Transverse colon (tissue), 4 donors: ENCODE measurements around the gene PSAP. TPM values are rescaled to one million over a fixed set of nuclear protein-coding genes. Genes with fewer than 3 reads are reported as not detected.

ENCODE experiments used
- DNase-seq: peaks from one replicate; pipeline ENCODE4 v3.0.0-alpha.2; 2019
- H3K27ac ChIP-seq, 4 donors: fragments of 200-600 bp; sonication (generic); 2 replicates each; pipeline ENCODE4 v1.5.1; 2016 to 2018; ENCODE audit warnings: inconsistent platforms in 4 of 4
- H3K27me3 ChIP-seq: fragments of 200-600 bp; sonication (generic); 2 replicates; pipeline ENCODE4 v1.5.1; 2017; ENCODE audit warnings: inconsistent platforms
- H3K36me3 ChIP-seq, 4 donors: fragments of 200-600 bp; sonication (generic); 2 replicates each; pipeline ENCODE4 v1.5.1; 2017 to 2019; ENCODE audit warnings: inconsistent platforms in 4 of 4
- H3K4me1 ChIP-seq, 4 donors: fragments of 200-600 bp; sonication (generic); 2 replicates each; pipeline ENCODE4 v1.5.1; 2017 to 2020; ENCODE audit warnings: inconsistent platforms in 4 of 4
- H3K4me3 ChIP-seq, 4 donors: fragments of 200-600 bp; sonication (generic); 1 replicate in 1 of 4; 2 replicates in 3 of 4; pipeline versions ENCODE4 v1.5.1 to v1.6.1; 2017 to 2019; ENCODE audit warnings: inconsistent platforms in 4 of 4
- H3K9me3 ChIP-seq, 2 donors: fragments of 200-600 bp; sonication (generic); 2 replicates each; pipeline ENCODE4 v1.5.1; 2017 to 2019; ENCODE audit warnings: inconsistent platforms in 2 of 2
- EP300 ChIP-seq: sonication (generic); formaldehyde crosslinking; IDR thresholded peaks from one replicate; pipeline ENCODE4 v1.6.1; 2017; ENCODE audit warnings: antibody characterized with exemption, low read depth
- POLR2A ChIP-seq: fragments of 450-650 bp; IDR thresholded peaks from one replicate; pipeline ENCODE4 v1.6.1; 2016; ENCODE audit warnings: antibody characterized with exemption, mild to moderate bottlenecking, moderate library complexity
- POLR2AphosphoS5 ChIP-seq, 3 donors: sonication (generic); formaldehyde crosslinking; IDR thresholded peaks; one replicate each; pipeline ENCODE4 v1.6.1; 2016; ENCODE audit warnings: antibody characterized with exemption in 3 of 3
- WGBS, 2 donors: methylation state at CpG; one replicate each; pipeline ENCODE4 v1.1.5; 2018; ENCODE audit warnings: low coverage in 1 of 2; 5-methylcytosine and 5-hydroxymethylcytosine counted together
- in situ Hi-C, 4 donors: fragments of 200-750 bp; cut with MboI; loops; one replicate each; pipeline versions ENCODE4 v1.15.0 to v1.15.1; 2017; ENCODE audit warnings: low sequenced_read_pairs in 3 of 4, low pct_ligation_motif_present in 1 of 4, low pct_unique_long_range_greater_than_20kb in 1 of 4
- intact Hi-C: fragments of 100-400 bp; cut with DNase I; formaldehyde crosslinking; loops from one replicate; pipeline ENCODE4 v1.15.1; 2023; ENCODE audit warnings: low total_unique reads
- total RNA-seq, 4 donors: library from RNA; depleted of rRNA; stranded (reverse); fragments of >200 nt; gene quantifications; one replicate each; pipeline ENCODE4 v1.1.0, GENCODE V29; 2016
- TF ChIP-seq, protein P1 (sequence below), 5 experiments: fragments of 200-600 bp in 3 of 5; fragments of 450-650 bp in 2 of 5; sonication (generic) in 3 of 5; IDR thresholded peaks; 1 replicate in 2 of 5; 2 replicates in 3 of 5; pipeline ENCODE4 v1.5.1; 2016 to 2017; ENCODE audit warnings: antibody characterized with exemption in 5 of 5, inconsistent platforms in 3 of 5, mild to moderate bottlenecking in 2 of 5, moderate library complexity in 1 of 5

PSAP gene
- total RNA-seq, 4 donors from 2014 or later = 383 to 667 (median 478) TPM

DNA sequence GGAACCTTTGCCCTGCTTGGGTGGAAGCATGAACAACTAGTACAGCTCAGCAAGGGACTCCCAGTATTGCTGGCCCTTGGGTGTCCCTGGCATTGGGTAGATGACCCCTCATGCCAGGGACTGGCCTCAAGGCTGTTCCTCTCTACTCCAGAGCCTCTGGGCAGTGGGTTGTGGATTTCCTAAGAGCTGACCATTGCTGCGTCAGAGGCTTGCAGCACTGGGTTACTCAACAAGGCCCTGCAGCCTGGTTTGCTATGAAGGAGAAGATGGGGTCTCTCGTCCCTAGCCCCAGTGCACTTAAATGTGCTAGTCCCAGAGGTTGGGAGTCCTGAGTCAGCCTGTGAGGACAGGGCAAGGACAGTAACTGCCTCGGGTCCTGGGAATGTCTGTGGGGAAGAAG lies 80.3 kb downstream of the PSAP start:
- Histone ChIP-seq H3K36me3 (no peaks in the 10 kb centered on the region), H3K4me3 (peak overlapping the region in 2 of 4 donors; percentile 58 to 86), H3K4me1 (peaks cover 62 to 87% (median 74%) of the 10 kb centered on the region in 4 donors), H3K27ac (peak overlapping the region; percentile 91 to 98 (median 94)), H3K9me3 (no peaks in the 10 kb centered on the region), H3K27me3 (no peaks in the 10 kb centered on the region)
- WGBS, 2 donors = 75% methylated on average over 3 of the region's 3 CpGs; no CpG with 5 or more reads in 1 of the 2 donors
- in situ Hi-C loops (loop anchor here in 2 of 4 donors (10.0 kb wide), 2 partner anchors 46 to 56 kb away; partner anchors contain the start of gene C10orf105 (in 1 of the 2)), intact Hi-C loops (loop anchor here (5.0 kb wide), 1 partner anchor 192 kb away; the partner anchor contains the start of gene CHST3)
- TF ChIP-seq POLR2AphosphoS5 (IDR thresholded peaks at IDR 0.05) (peak in 2 of 3 donors; percentile 12 to 33), EP300 (no peak)
- DNase-seq = peak; percentile 47

GRCh38 chr10:71770255-71770654 lies 80.8 kb downstream of the PSAP start:
- TF ChIP-seq EP300 (no peak), POLR2A (no peak), POLR2AphosphoS5 (IDR thresholded peaks at IDR 0.05) (no peak)
- TF ChIP-seq, protein P1, sequence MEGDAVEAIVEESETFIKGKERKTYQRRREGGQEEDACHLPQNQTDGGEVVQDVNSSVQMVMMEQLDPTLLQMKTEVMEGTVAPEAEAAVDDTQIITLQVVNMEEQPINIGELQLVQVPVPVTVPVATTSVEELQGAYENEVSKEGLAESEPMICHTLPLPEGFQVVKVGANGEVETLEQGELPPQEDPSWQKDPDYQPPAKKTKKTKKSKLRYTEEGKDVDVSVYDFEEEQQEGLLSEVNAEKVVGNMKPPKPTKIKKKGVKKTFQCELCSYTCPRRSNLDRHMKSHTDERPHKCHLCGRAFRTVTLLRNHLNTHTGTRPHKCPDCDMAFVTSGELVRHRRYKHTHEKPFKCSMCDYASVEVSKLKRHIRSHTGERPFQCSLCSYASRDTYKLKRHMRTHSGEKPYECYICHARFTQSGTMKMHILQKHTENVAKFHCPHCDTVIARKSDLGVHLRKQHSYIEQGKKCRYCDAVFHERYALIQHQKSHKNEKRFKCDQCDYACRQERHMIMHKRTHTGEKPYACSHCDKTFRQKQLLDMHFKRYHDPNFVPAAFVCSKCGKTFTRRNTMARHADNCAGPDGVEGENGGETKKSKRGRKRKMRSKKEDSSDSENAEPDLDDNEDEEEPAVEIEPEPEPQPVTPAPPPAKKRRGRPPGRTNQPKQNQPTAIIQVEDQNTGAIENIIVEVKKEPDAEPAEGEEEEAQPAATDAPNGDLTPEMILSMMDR (IDR thresholded peaks at IDR 0.05) = no peak
- 87% methylated on average over 3 of the region's 3 CpGs; no CpG with 5 or more reads in 1 of the 2 donors for WGBS, 2 donors
- peak overlapping the region in 1 of 4 donors; percentile 86 for H3K4me3 ChIP-seq
- no peak for DNase-seq
- no peaks in the 10 kb centered on the region for H3K9me3 ChIP-seq
- in situ Hi-C loops = loop anchor here in 2 of 4 donors (10.0 kb wide), 2 partner anchors 45 to 55 kb away; partner anchors contain the start of gene C10orf105 (in 1 of the 2)
- H3K36me3 ChIP-seq = no peaks in the 10 kb centered on the region
- no peaks in the 10 kb centered on the region for H3K27me3 ChIP-seq
- intact Hi-C loops = loop anchor here (5.0 kb wide), 1 partner anchor 192 kb away; the partner anchor contains the start of gene CHST3
- H3K27ac ChIP-seq = peak overlapping the region; percentile 91 to 98 (median 94)
- H3K4me1 ChIP-seq = peaks cover 67 to 93% (median 80%) of the 10 kb centered on the region in 4 donors

DNA sequence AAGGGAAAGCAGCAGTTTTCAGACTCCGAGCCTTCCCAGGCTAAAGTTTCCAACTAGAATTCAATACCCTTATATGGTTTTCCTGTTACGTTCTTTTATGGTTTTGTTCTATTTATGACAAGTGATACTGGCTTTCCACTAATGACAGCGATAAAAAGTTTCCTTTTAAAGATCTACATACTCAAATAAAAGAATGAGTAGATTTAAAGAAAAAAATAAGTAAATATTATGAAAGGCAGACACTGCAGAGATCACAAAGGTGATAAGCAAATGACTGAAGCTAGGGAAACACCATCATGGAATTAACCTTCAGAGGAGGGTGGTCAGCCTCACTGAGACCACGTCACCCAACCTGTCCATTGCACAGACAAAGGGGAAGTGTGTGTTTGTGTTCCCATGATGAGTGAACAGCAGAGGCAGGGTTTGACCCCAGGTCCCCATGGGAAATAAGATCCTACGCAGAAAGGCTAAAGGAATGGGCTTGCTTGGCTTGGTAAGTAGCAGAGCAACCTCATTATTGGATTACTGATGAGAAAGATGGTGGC lies 81.7 kb downstream of the PSAP start:
- peaks cover 76 to 94% (median 87%) of the 10 kb centered on the region in 4 donors for H3K4me1 ChIP-seq
- no peaks in the 10 kb centered on the region for H3K9me3 ChIP-seq
- WGBS, 2 donors = 10 to 21% methylated on average over 4 to 5 of the region's 5 CpGs
- peak overlapping the region in 2 of 4 donors; percentile 15 to 31 for H3K4me3 ChIP-seq
- peak overlapping the region; percentile 91 to 98 (median 94) for H3K27ac ChIP-seq
- TF ChIP-seq EP300 (no peak), POLR2AphosphoS5 (IDR thresholded peaks at IDR 0.05) (peak in 1 of 3 donors; percentile 31)
- H3K36me3 ChIP-seq = no peaks in the 10 kb centered on the region
- DNase-seq = peak; percentile 28
- intact Hi-C loops = loop anchor here (5.0 kb wide), 1 partner anchor 57 kb away; no protein-coding TSS in a partner anchor
- in situ Hi-C loops = no loop called here
- no peaks in the 10 kb centered on the region for H3K27me3 ChIP-seq

DNA sequence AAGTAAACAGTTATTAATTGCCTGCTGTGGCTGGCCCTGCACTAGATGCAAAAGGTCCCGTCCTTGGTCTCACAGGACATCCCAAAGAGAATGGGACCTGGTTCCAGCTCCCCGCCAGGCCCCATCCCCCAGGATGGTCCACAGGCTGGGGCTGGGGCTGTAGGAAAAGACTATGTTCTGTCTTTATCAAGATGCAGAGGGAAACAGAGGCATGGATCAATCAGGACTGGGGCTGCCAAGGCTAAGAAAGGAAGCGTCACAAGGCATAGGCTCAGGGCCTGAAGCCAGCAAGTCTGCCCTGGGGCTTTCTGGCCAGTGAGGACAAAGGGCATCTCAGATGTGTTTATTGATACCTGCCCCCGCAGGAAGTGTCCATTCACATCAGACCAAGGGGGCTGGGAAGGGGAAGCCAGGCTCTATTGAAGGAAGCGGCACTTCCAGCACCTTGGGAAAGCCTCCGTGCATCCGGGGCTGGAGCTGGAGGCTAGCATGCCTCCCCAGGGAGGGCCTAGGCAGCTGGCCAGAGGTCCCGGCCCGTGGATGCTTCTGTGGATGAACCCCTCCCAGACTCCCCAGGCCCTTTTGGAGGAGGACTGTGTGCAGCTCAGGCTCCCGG lies 83.5 kb downstream of the PSAP start:
- Histone ChIP-seq H3K27me3 (no peaks in the 10 kb centered on the region), H3K9me3 (no peaks in the 10 kb centered on the region), H3K4me1 (peaks cover 77 to 99% (median 88%) of the 10 kb centered on the region in 4 donors), H3K36me3 (no peaks in the 10 kb centered on the region), H3K27ac (peak overlapping the region; percentile 91 to 98 (median 94)), H3K4me3 (peak overlapping the region in 1 of 4 donors; percentile 5)
- 43 to 50% methylated on average over 2 to 5 of the region's 10 CpGs for WGBS, 2 donors
- DNase-seq = peak; percentile 36
- intact Hi-C loops = loop anchor here (5.0 kb wide), 1 partner anchor 55 kb away; no protein-coding TSS in a partner anchor
- in situ Hi-C loops = no loop called here
- TF ChIP-seq, protein P1 (IDR thresholded peaks at IDR 0.05) = no peak
- TF ChIP-seq POLR2A (peak; percentile 45), EP300 (peak; percentile 26), POLR2AphosphoS5 (IDR thresholded peaks at IDR 0.05) (peak in 1 of 3 donors; percentile 34)
